ENCODE results near the gene SPNS2.

SPNS2 gene, protein sequence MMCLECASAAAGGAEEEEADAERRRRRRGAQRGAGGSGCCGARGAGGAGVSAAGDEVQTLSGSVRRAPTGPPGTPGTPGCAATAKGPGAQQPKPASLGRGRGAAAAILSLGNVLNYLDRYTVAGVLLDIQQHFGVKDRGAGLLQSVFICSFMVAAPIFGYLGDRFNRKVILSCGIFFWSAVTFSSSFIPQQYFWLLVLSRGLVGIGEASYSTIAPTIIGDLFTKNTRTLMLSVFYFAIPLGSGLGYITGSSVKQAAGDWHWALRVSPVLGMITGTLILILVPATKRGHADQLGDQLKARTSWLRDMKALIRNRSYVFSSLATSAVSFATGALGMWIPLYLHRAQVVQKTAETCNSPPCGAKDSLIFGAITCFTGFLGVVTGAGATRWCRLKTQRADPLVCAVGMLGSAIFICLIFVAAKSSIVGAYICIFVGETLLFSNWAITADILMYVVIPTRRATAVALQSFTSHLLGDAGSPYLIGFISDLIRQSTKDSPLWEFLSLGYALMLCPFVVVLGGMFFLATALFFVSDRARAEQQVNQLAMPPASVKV

DNA sequence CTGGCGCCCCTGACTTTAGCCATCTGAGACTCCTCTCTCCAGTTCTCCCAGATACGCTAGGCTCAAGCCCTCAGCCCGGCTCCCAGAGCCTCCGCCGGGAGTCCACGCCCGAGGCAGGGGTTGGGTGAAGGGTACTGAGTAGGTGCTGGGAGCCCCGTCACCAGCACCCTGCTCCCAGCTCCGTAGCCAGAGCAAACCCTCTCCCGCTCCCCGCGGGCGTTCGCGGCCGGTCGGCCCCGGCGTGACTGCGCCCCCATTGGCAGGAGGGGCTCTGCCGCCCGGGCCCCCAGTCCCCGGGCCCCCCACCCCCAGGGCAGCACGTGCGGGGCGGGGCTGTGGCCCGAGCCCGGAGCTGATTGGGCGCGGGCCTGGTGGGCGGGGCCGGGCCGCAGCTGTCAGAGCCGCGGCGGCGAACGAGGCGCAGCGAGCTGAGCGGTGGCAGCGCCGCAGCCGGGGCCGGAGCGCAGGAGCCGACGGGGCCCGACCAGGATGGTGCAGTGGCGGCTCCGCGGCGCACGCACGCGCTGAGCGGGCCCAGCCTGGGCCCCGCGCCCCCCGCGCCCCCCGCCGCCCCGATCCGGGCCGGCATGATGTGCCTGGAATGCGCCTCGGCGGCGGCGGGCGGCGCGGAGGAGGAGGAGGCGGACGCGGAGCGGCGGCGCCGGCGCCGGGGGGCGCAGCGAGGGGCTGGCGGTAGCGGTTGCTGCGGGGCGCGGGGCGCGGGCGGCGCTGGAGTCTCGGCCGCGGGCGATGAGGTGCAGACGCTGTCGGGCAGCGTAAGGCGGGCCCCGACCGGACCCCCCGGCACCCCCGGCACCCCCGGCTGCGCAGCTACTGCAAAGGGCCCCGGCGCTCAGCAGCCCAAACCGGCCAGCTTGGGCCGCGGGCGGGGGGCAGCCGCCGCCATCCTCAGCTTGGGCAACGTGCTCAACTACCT, at the start of gene SPNS2:
Gene SPNS2 (plus strand): TSS at position 421 of the 937 bp plus-strand sequence. CDS start 167 bp downstream, at position 588.
- in situ Hi-C loops (cut with MboI; ENCODE audit: low sequenced_read_pairs) = no loop called here

DNA sequence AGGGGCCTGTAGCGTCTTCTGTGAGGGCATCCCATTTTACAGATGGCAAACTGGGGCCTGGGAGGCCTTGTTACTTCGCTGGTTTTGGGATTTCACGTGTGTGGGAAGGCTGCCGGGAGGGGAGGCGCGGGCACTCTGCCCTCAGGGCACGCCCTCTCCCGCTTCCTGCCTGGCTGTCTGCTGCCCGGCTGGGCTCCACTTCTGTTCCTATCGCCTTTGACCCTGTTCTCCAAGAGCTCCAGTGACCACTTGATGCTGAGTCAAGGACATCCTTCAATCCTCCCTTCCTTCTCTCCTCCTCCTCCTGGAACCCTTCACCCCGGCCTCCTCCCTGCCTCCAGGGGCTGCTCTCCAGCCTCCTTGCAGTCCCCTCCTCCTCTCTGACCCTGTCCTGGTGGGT, 48.9 kb upstream of the SPNS2 start:
- in situ Hi-C loops (cut with MboI; ENCODE audit: low sequenced_read_pairs) = no loop called here

GRCh38 chr17:4450710-4451316, 47.9 kb upstream of the SPNS2 start:
- in situ Hi-C loops (cut with MboI; ENCODE audit: low sequenced_read_pairs) = no loop called here

GRCh38 chr17:4453812-4454591, 44.7 kb upstream of the SPNS2 start:
- in situ Hi-C loops (cut with MboI; ENCODE audit: low sequenced_read_pairs) = no loop called here

GRCh38 chr17:4460661-4461060, 38.0 kb upstream of the SPNS2 start:
- in situ Hi-C loops (cut with MboI; ENCODE audit: low sequenced_read_pairs) = no loop called here

DNA sequence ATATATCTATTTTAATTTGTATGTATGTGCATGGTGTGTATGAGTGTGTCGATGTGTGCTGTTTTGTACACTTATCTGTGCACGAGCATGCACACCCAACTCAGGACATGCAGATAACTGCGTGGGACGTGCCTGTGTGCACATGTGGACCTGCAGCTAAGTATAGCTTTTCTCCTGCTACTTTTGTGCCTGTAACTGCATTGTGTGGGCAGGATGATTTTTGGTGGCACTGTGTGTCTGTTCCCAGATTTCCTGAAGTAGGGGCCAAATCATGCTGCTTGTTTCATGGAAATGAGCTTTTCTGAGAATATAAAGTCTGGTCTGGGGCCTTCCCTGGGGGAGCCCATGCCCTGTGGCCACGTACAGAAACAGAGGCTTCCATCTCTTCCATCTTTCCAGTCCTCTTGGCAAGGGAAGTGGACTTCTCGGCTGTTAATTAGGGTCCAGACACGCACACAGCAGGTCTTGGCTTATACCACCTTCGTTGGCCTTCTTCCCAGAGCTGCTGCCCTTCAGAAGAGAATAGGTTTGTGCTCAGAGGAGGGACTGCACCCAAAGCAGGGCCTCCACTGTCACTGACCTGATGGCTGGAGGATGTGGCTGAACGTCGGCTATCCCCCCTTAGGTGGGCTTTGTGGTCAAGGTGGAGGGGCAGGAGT, 34.7 kb upstream of the SPNS2 start:
- in situ Hi-C loops (cut with MboI; ENCODE audit: low sequenced_read_pairs) = no loop called here

- in situ Hi-C loops (cut with MboI; ENCODE audit: low sequenced_read_pairs) = no loop called here
Observed at GRCh38 chr17:4465786-4466185, 32.9 kb upstream of the SPNS2 start.

DNA sequence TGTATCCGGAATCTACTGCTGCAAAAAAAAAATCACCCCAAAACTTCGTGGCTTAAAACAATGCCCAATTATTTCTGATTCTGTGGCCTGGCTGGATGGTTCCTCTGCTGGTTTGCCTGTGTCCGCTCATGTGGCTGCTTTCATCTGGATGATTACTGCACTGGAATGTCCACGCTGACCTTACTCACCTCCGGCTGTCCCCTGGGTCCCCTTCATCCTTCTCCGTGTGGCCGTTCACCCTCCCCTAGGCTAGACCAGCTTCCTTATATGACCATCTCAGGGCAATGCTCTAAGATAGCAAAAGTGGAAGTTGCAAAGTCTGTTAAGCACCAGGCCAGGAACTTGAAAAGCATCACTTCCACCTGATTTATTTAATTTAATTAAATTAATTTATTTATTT, 31.4 kb upstream of the SPNS2 start:
- in situ Hi-C loops (cut with MboI; ENCODE audit: low sequenced_read_pairs) = no loop called here

GRCh38 chr17:4469552-4469951, 29.1 kb upstream of the SPNS2 start:
- in situ Hi-C loops (cut with MboI; ENCODE audit: low sequenced_read_pairs) = no loop called here

GRCh38 chr17:4472286-4472685, 26.4 kb upstream of the SPNS2 start:
- in situ Hi-C loops (cut with MboI; ENCODE audit: low sequenced_read_pairs) = no loop called here

- in situ Hi-C loops (cut with MboI; ENCODE audit: low sequenced_read_pairs) = no loop called here
Observed at GRCh38 chr17:4474093-4474492, 24.6 kb upstream of the SPNS2 start.

DNA sequence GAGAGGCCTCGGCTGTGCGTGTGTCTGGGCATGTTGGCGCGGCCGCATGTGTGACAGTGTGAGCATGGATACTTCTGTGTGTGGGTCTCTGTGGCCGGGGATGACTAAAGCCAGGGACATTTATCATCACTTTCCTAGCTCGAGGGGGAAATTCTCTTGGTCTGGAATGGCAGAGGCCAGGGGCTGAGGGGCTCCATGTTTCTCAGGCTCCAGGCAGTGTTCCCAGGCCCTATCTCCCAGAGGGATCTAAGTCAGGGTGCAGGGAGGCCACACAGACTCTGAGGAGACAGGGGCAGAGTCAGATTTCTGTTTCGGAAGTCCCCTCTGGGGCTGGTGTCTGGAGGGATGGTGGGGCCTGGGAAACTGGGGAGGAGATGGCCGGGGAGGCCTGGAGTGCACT, 23.7 kb upstream of the SPNS2 start:
- in situ Hi-C loops (cut with MboI; ENCODE audit: low sequenced_read_pairs) = no loop called here

DNA sequence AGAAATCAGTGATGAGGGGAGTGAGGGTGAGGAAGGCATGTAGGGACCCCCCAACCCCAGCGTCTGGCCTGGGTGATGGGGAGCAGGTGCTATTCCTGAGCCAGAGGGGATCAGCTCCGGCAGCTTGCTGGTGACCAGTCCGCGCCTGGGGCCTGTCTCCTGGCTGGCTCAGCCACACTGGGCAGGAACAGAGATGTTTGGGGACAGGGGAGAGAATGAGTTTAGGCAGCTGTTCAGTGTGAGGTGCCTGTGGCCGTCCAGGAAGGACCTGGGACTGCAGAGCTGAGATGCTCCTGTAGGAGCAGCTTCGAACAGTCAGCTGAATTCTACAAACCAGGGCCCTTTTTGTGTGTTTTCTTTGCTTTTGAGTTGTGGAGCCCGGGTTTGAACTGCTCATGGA, 23.2 kb upstream of the SPNS2 start:
- in situ Hi-C loops (cut with MboI; ENCODE audit: low sequenced_read_pairs) = no loop called here

- in situ Hi-C loops (cut with MboI; ENCODE audit: low sequenced_read_pairs) = no loop called here
Observed at GRCh38 chr17:4476017-4476416, 22.7 kb upstream of the SPNS2 start.

DNA sequence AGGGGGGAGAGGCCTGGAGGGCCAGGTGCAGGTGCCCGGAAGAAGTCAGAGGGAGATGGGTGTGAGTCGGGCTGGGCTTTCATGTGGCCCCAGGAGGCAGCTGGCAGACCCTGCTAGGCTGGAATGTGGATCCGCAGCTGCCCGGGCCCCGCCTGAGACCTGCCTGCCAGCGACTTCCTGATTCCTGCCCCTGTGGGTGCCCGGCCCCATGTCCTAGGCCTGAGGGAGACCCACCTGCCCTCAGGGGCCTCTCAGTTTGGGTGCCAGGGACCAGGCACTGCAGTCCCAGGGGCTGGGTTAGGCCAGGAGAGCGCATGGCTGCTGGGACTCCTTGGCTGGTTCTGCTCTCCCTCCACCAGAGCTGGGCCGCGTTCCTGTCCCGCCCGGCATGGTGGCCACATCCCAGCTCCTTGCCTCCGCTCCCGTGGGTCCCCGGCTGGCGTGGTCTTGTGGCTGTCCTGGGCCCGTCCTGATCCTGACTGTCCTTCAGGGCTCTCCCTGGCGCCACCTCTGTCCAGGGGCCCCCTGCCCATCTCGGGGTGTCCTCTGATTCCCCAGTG, 22.1 kb upstream of the SPNS2 start:
- in situ Hi-C loops (cut with MboI; ENCODE audit: low sequenced_read_pairs) = no loop called here

DNA sequence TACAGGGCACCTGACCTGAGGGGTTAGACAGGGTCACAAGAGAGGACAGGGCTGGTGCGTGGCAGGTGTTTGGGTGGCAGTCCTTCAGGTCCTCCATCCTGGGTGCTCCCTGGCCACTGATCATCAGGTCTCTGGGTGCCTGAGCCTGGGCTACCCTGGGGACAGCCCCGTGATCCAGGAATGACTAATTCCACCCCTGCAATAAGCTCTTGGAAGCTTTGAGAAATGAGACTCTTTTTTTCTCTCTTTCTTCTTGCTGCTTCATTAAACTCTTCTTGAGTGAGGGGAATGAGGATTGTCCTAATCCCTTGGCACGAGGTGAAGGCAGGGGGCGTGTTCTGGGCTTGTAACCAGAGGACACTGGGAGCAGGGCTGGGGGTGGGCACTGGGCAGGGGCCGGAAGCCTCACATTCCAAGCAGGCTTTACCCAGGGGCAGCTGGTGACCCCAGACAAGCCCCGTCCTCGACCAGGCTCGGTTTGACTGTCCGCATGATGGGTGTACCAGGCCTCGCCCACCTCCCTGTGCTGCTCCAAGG, 21.4 kb upstream of the SPNS2 start:
- in situ Hi-C loops (cut with MboI; ENCODE audit: low sequenced_read_pairs) = no loop called here

DNA sequence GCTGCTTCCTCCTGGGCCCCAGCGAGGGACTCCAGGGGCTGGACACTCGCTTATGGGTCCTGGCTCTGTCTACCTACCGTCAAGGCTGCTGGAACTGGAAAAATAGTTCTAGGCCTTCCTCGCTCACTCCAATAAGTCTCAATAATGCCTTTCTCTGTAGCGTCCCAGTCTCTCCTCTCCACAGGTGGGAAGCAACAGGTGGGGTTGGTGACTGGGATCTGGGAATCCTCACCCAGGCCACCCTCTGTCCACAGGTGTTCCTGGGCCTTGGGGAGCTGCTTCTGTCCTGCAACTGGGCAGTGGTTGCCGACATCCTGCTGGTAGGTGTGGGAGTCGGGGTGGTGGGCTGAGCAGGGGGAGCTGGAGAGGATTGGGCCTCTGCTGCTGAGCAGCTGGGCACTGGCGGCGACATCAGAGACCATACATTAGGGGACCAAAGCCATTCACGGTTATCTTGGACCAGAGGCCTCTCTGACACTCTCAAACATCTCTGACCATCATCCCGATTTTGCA, 20.3 kb upstream of the SPNS2 start:
- in situ Hi-C loops (cut with MboI; ENCODE audit: low sequenced_read_pairs) = no loop called here

DNA sequence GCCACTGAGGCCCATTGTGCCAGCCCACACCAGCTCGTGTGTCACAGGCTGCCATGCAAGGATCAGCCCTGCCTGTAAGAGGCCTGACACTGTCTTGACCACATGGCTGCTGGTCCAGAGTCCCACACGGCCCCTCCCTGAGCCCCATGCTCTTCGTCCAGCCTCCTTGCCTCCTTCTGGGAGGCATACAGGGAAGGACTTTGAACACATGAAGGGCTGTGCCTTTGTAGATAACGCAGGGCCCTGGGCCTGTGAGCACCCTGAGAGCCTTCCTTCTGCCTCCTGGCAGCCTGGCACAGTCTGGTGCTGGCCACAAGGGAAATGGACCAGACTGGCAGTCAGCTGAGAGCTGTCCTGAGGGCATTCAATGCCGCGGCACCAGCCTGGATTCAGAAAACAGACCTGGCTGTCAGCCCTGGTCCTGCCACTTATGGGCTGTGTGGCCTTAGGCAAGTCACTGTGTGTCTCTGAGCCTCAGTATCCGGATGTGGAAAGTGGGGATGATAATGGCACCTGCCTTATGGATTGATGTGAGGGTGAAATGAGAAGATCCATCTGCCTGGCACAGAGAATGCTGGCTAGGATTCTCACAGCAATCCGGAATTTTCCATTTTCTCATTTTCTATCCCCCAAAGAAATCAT, 19.2 kb upstream of the SPNS2 start:
- in situ Hi-C loops (cut with MboI; ENCODE audit: low sequenced_read_pairs) = no loop called here

Data from HL-60/S4 treated with retinoic acid at 250 ng/mL for 4 days and 3 days (cell line).